DOHH2 (cell line): Measurements from ENCODE around the gene TSSK2.

ENCODE experiments used
- H3F3A ChIP-seq: fragments of 200-600 bp; sonication (generic), shearing (Covaris generic); 2 replicates; pipeline ENCODE4 v1.6.0; 2016; ENCODE audit warnings: antibody characterized with exemption, mild to moderate bottlenecking; ENCODE audit not compliant: control insufficient read depth, insufficient read depth
- H3K27ac ChIP-seq: fragments of 200-600 bp; sonication (generic); 2 replicates; pipeline ENCODE4 v1.5.1; 2014; ENCODE audit warnings: low read depth, mild to moderate bottlenecking, low read length, moderate library complexity
- H3K27me3 ChIP-seq: fragments of 200-600 bp; sonication (generic); 2 replicates; pipeline ENCODE4 v1.6.1; 2014; ENCODE audit warnings: mild to moderate bottlenecking, low read length, mixed read lengths; ENCODE audit not compliant: control insufficient read depth
- H3K36me3 ChIP-seq: fragments of 200-600 bp; sonication (generic); 2 replicates; pipeline ENCODE4 v1.6.1; 2014; ENCODE audit warnings: mild to moderate bottlenecking, low read length, moderate library complexity, mixed read lengths; ENCODE audit not compliant: control insufficient read depth
- H3K4me1 ChIP-seq: fragments of 200-600 bp; sonication (generic); 2 replicates; pipeline ENCODE4 v1.6.1; 2014; ENCODE audit warnings: mild to moderate bottlenecking, low read length, mixed read lengths; ENCODE audit not compliant: control insufficient read depth
- H3K4me2 ChIP-seq: fragments of 200-600 bp; sonication (generic); 2 replicates; pipeline ENCODE4 v1.6.0; 2014; ENCODE audit warnings: mild to moderate bottlenecking, low read length, moderate library complexity
- H3K4me3 ChIP-seq: fragments of 200-600 bp; sonication (generic); 2 replicates; pipeline ENCODE4 v1.5.1; 2014; ENCODE audit warnings: mild to moderate bottlenecking, low read length, mixed read lengths
- H3K79me2 ChIP-seq: fragments of 200-600 bp; sonication (generic); 2 replicates; pipeline ENCODE4 v1.6.1; 2014; ENCODE audit warnings: mild to moderate bottlenecking, low read length, mixed read lengths; ENCODE audit not compliant: control insufficient read depth
- H3K9me2 ChIP-seq: fragments of 200-600 bp; sonication (generic); replicated peaks from 2 replicates; pipeline ENCODE4 v1.6.1; 2014; ENCODE audit warnings: mild to moderate bottlenecking, low read length, mixed read lengths; ENCODE audit not compliant: control insufficient read depth
- H3K9me3 ChIP-seq: fragments of 200-600 bp; sonication (generic); 2 replicates; pipeline ENCODE4 v1.6.1; 2014; ENCODE audit warnings: antibody characterized with exemption, low read length, mixed read lengths; ENCODE audit not compliant: control insufficient read depth, insufficient read depth
- H4K20me1 ChIP-seq: fragments of 200-600 bp; sonication (generic); 2 replicates; pipeline ENCODE4 v1.6.0; 2014; ENCODE audit warnings: low read depth, mild to moderate bottlenecking, antibody characterized with exemption, low read length, moderate library complexity; ENCODE audit not compliant: control insufficient read depth, insufficient read depth
- EZH2phosphoT487 ChIP-seq: fragments of 200-600 bp; sonication (generic); IDR thresholded peaks from 2 replicates; pipeline ENCODE4 v1.6.1; 2017; ENCODE audit warnings: borderline replicate concordance, mild to moderate bottlenecking, antibody characterized with exemption, low read length, moderate library complexity, mixed read lengths
- TF ChIP-seq, protein P1 (sequence below): fragments of 200-600 bp; sonication (generic); IDR thresholded peaks from one replicate; pipeline ENCODE4 v1.5.1; 2014; ENCODE audit warnings: antibody characterized with exemption, mild to moderate bottlenecking, low read depth, low read length; ENCODE audit not compliant: poor library complexity, severe bottlenecking

Gene TSSK2

DNA sequence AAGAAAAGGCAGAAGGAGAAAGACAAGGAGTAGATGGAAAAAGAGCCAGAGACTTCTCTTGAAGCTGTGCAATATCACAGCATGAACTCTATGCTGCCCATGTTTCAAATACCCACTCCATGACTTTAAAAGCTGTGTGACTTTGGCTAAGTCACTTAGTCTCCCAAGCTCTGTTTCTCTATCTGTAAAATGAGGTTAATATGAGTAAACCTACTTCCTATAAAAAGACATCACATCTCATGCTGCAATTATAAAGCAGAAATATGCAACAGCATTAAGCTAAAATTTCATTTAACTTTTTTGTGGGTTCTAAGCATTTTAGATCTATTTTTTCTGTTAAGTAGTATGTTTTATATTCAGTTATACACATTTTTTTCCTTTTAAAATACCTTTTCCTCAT is 20.5 kb upstream of the TSSK2 start:
- TF ChIP-seq, protein P1, sequence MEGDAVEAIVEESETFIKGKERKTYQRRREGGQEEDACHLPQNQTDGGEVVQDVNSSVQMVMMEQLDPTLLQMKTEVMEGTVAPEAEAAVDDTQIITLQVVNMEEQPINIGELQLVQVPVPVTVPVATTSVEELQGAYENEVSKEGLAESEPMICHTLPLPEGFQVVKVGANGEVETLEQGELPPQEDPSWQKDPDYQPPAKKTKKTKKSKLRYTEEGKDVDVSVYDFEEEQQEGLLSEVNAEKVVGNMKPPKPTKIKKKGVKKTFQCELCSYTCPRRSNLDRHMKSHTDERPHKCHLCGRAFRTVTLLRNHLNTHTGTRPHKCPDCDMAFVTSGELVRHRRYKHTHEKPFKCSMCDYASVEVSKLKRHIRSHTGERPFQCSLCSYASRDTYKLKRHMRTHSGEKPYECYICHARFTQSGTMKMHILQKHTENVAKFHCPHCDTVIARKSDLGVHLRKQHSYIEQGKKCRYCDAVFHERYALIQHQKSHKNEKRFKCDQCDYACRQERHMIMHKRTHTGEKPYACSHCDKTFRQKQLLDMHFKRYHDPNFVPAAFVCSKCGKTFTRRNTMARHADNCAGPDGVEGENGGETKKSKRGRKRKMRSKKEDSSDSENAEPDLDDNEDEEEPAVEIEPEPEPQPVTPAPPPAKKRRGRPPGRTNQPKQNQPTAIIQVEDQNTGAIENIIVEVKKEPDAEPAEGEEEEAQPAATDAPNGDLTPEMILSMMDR: no peak
- no peak for TF ChIP-seq EZH2phosphoT487
- H4K20me1 ChIP-seq: peaks cover 16% of the 10 kb centered on the region; the same call in 1 of the 2 replicates
- no peaks in the 10 kb centered on the region for H3K9me3 ChIP-seq
- no peaks in the 10 kb centered on the region for H3K9me2 ChIP-seq
- H3F3A ChIP-seq: no peaks in the 10 kb centered on the region
- H3K36me3 ChIP-seq: 0 out of 2 replicates have a peak, but pooled peaks cover 3% of the 10 kb centered on the region
- no peak overlapping the region for H3K27ac ChIP-seq
- H3K4me2 ChIP-seq: no peak overlapping the region
- peaks cover 91% of the 10 kb centered on the region for H3K79me2 ChIP-seq
- no peaks in the 10 kb centered on the region for H3K27me3 ChIP-seq
- H3K4me1 ChIP-seq: peaks cover 15% of the 10 kb centered on the region
- H3K4me3 ChIP-seq: no peak overlapping the region

DNA sequence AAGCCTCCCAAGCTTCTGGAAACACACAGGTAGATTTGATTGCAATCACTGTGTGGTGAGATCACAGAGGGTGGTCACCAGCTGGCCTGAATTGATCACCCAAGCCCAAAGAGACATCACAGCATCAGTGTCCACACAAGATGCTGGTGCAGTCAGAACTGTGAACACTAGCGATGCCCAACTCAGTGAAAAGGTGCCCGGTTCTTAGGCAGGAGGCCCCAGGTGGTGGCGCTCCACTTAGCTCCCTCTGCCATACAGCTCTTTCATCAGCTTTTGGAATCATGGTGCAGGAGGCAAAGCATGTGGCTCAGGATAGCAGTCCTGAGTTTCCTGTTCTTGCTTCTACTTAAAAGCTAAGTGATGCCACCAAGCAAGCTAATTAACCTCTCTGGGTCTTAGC is 20.0 kb upstream of the TSSK2 start:
- Histone ChIP-seq H3K4me1 (peaks cover 15% of the 10 kb centered on the region), H3K79me2 (peaks cover 91% of the 10 kb centered on the region), H3K4me3 (no peak overlapping the region), H3K27me3 (no peaks in the 10 kb centered on the region), H3F3A (no peaks in the 10 kb centered on the region), H3K9me3 (no peaks in the 10 kb centered on the region), H3K27ac (no peak overlapping the region), H3K36me3 (0 out of 2 replicates have a peak, but pooled peaks cover 3% of the 10 kb centered on the region), H3K4me2 (no peak overlapping the region), H3K9me2 (no peaks in the 10 kb centered on the region), H4K20me1 (peaks cover 16% of the 10 kb centered on the region)
- TF ChIP-seq, protein P1: no peak
- no peak for TF ChIP-seq EZH2phosphoT487

DNA sequence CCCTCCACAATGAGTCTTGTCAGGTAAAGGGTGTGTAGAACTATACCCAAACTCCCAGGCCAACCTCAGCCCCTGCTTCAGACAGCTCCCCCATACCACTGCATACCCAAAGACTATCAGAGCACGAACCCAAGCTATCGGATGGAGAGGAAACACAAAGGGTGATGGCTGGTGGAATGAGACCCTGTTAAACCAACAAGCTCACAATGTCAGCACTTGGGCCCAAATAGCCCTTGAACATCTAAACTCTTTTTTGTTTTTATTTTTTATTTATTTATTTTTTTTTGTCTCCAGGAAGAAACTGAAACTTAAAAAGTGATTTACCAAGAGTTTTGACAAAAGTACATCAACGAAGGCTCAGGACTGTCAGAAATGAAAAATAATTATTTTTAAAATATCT is 19.5 kb upstream of the TSSK2 start:
- H3K4me2 ChIP-seq: no peak overlapping the region
- peaks cover 15% of the 10 kb centered on the region for H3K4me1 ChIP-seq
- peaks cover 91% of the 10 kb centered on the region for H3K79me2 ChIP-seq
- H3K9me2 ChIP-seq: no peaks in the 10 kb centered on the region
- TF ChIP-seq EZH2phosphoT487: no peak
- TF ChIP-seq, protein P1: no peak
- no peaks in the 10 kb centered on the region for H3K27me3 ChIP-seq
- H4K20me1 ChIP-seq: peaks cover 20% of the 10 kb centered on the region
- 0 out of 2 replicates have a peak, but pooled peaks cover 3% of the 10 kb centered on the region for H3K36me3 ChIP-seq
- H3K4me3 ChIP-seq: no peak overlapping the region
- no peaks in the 10 kb centered on the region for H3F3A ChIP-seq
- no peak overlapping the region for H3K27ac ChIP-seq
- H3K9me3 ChIP-seq: no peaks in the 10 kb centered on the region

DNA sequence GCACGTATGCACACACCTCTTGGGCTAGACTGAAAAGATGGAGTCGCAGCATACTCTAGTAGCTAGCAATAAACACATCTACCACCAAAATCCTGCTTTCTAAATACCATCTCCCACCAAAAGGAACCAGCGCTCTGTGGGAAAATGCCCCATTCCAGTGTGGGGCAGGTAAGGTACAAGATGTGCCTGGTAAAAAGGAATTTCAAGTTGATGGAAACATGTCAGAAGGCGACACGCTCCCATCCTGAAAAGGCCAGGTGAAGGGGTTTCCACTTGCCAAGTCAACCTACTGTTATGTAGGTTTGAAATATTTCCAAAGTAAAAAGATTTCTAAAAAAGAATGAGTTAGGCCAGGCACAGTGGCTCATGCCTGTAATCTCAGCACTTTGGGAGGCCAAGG is 17.7 kb upstream of the TSSK2 start:
- peaks cover 32% of the 10 kb centered on the region for H3K4me1 ChIP-seq
- no peak overlapping the region for H3K4me3 ChIP-seq
- H3K9me2 ChIP-seq: no peaks in the 10 kb centered on the region
- no peaks in the 10 kb centered on the region for H3K27me3 ChIP-seq
- TF ChIP-seq, protein P1: no peak
- TF ChIP-seq EZH2phosphoT487: no peak
- no peaks in the 10 kb centered on the region for H3K9me3 ChIP-seq
- peaks cover 91% of the 10 kb centered on the region for H3K79me2 ChIP-seq
- H3K27ac ChIP-seq: no peak overlapping the region
- H3K4me2 ChIP-seq: no peak overlapping the region
- H3F3A ChIP-seq: 0 out of 2 replicates have a peak, but pooled peaks cover under 1% of the 10 kb centered on the region
- H4K20me1 ChIP-seq: peaks cover 28% of the 10 kb centered on the region
- peaks cover 6% of the 10 kb centered on the region; the same call in 1 of the 2 replicates for H3K36me3 ChIP-seq
